ES-I3 (cell line): ENCODE measurements around the gene CLSTN3.

Source experiments
- H3K36me3 ChIP-seq: 2 replicates; pipeline ENCODE4 v1.6.1; 2013; ENCODE audit warnings: mild to moderate bottlenecking, low read length, control low read depth, moderate library complexity; ENCODE audit not compliant: insufficient read depth
- H3K4me1 ChIP-seq: 2 replicates; pipeline ENCODE4 v1.6.1; 2013; ENCODE audit warnings: mild to moderate bottlenecking, control low read depth, low read length; ENCODE audit not compliant: insufficient read depth
- H3K9ac ChIP-seq: 2 replicates; pipeline ENCODE4 v1.6.1; 2013; ENCODE audit warnings: low read depth, mild to moderate bottlenecking, low read length, moderate library complexity
- H3K9me3 ChIP-seq: 2 replicates; pipeline ENCODE4 v1.6.1; 2013; ENCODE audit warnings: mild to moderate bottlenecking, low read length, moderate library complexity; ENCODE audit not compliant: control insufficient read depth, insufficient read depth

The CLSTN3 gene

GRCh38 chr12:7112041-7112440, 18.1 kb upstream of the CLSTN3 start:
- H3K9me3 ChIP-seq: no peaks in the 10 kb centered on the region
- H3K4me1 ChIP-seq: no peaks in the 10 kb centered on the region; the same call in 1 of the 2 replicates
- peaks cover 2% of the 10 kb centered on the region; the same call in 1 of the 2 replicates for H3K36me3 ChIP-seq
- no peak overlapping the region for H3K9ac ChIP-seq

DNA sequence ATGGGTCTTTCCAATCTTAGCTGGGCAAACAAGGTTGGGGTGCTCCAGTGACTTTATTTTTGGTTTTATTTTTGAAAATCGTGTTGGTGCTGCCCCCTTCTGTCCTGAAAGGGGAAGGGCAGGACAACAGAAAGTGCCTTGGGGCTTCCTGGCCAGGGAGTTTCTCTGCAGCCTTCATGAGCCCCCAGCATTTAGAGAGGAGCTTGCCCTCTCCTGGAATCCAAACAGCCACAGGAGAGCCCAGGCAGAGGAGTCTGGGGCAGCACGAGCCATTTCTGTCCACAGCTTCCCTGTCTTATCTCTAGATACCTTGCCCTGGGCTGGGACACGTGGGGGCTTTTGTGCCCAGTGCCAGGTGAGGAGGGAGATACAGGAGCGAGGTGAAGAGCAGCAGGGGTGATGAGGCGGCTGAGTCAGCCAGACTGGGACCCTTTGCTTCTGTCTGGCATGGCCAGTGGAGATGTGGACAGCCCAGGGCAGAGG, 16.7 kb upstream of the CLSTN3 start:
- Histone ChIP-seq H3K9ac (no peak overlapping the region), H3K36me3 (peaks cover 2% of the 10 kb centered on the region; the same call in 1 of the 2 replicates), H3K9me3 (no peaks in the 10 kb centered on the region), H3K4me1 (no peaks in the 10 kb centered on the region; the same call in 1 of the 2 replicates)

GRCh38 chr12:7114008-7114407, 16.2 kb upstream of the CLSTN3 start:
- Histone ChIP-seq H3K36me3 (peaks cover 2% of the 10 kb centered on the region; the same call in 1 of the 2 replicates), H3K4me1 (no peaks in the 10 kb centered on the region; the same call in 1 of the 2 replicates), H3K9me3 (no peaks in the 10 kb centered on the region), H3K9ac (no peak overlapping the region)

GRCh38 chr12:7114851-7115250, 15.3 kb upstream of the CLSTN3 start:
- no peaks in the 10 kb centered on the region for H3K9me3 ChIP-seq
- H3K4me1 ChIP-seq: no peaks in the 10 kb centered on the region; the same call in 1 of the 2 replicates
- no peak overlapping the region for H3K9ac ChIP-seq
- peaks cover 2% of the 10 kb centered on the region; the same call in 1 of the 2 replicates for H3K36me3 ChIP-seq

- Histone ChIP-seq H3K9ac (no peak overlapping the region), H3K36me3 (peaks cover 2% of the 10 kb centered on the region; the same call in 1 of the 2 replicates), H3K9me3 (no peaks in the 10 kb centered on the region)
These were observed 14.0 kb upstream of the CLSTN3 start for GRCh38 chr12:7116196-7116595.

GRCh38 chr12:7116916-7117315, 13.3 kb upstream of the CLSTN3 start:
- H3K36me3 ChIP-seq: peaks cover 2% of the 10 kb centered on the region; the same call in 1 of the 2 replicates
- H3K9ac ChIP-seq: no peak overlapping the region
- no peaks in the 10 kb centered on the region for H3K9me3 ChIP-seq
- no peaks in the 10 kb centered on the region; the same call in 1 of the 2 replicates for H3K4me1 ChIP-seq

More at GRCh38 chr12:7116196-7116595, 14.0 kb upstream of the CLSTN3 start:
- no peaks in the 10 kb centered on the region; the same call in 1 of the 2 replicates for H3K4me1 ChIP-seq

DNA sequence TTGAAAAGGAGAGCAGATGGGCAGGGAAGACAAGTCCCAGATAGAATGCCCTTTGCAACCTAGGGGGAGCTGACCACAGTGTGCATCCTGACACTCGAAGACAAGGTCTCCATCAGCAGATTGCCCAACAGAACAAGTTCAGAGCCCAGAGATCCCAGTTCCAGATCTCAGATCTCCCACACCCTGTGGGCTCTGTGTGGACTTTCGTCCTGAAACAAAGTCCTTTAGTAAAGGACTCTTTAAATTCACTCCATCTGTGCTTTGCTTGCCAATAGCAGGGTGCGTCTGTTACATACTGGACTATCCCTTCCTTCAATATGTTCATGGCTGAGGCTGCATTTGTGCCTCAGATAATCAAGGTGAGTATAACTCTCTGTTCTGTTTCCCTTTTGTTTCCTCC, 12.5 kb upstream of the CLSTN3 start:
- Histone ChIP-seq H3K9me3 (no peaks in the 10 kb centered on the region), H3K36me3 (peaks cover 2% of the 10 kb centered on the region; the same call in 1 of the 2 replicates), H3K4me1 (no peaks in the 10 kb centered on the region; the same call in 1 of the 2 replicates), H3K9ac (no peak overlapping the region)

- H3K9ac ChIP-seq: no peak overlapping the region
- H3K9me3 ChIP-seq: no peaks in the 10 kb centered on the region
- H3K36me3 ChIP-seq: peaks cover 2% of the 10 kb centered on the region; the same call in 1 of the 2 replicates
- H3K4me1 ChIP-seq: peaks cover 5% of the 10 kb centered on the region; the same call in 1 of the 2 replicates
These were observed 11.3 kb upstream of the CLSTN3 start for GRCh38 chr12:7118881-7119280.

DNA sequence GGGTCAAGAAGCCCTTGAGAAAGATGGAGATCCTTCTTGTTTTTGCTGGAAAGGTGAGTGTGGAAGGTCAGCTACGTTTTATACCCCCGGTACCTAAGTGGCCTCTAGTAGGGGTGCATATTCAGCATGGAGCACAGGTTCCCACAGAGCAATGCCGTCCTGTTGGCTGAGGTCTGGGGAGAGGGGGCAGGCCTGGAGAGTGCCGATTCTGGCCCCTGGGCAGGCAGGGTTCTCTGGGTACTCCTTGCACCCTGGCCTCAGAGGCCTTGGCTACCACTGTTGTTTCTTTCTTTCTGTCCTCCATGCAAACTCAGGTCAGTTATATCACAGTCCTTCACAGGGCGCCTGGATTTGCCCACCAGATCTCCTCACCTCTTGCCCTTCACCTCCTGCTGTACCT, 10.0 kb upstream of the CLSTN3 start:
- Histone ChIP-seq H3K9ac (no peak overlapping the region), H3K9me3 (no peaks in the 10 kb centered on the region)

GRCh38 chr12:7121324-7121723, 8.8 kb upstream of the CLSTN3 start:
- Histone ChIP-seq H3K36me3 (no peaks in the 10 kb centered on the region), H3K4me1 (peaks cover 5% of the 10 kb centered on the region; the same call in 1 of the 2 replicates), H3K9ac (no peak overlapping the region), H3K9me3 (no peaks in the 10 kb centered on the region)

More for the DNA sequence above, 10.0 kb upstream of the CLSTN3 start:
- Histone ChIP-seq H3K4me1 (peaks cover 5% of the 10 kb centered on the region; the same call in 1 of the 2 replicates), H3K36me3 (peaks cover 2% of the 10 kb centered on the region; the same call in 1 of the 2 replicates)

DNA sequence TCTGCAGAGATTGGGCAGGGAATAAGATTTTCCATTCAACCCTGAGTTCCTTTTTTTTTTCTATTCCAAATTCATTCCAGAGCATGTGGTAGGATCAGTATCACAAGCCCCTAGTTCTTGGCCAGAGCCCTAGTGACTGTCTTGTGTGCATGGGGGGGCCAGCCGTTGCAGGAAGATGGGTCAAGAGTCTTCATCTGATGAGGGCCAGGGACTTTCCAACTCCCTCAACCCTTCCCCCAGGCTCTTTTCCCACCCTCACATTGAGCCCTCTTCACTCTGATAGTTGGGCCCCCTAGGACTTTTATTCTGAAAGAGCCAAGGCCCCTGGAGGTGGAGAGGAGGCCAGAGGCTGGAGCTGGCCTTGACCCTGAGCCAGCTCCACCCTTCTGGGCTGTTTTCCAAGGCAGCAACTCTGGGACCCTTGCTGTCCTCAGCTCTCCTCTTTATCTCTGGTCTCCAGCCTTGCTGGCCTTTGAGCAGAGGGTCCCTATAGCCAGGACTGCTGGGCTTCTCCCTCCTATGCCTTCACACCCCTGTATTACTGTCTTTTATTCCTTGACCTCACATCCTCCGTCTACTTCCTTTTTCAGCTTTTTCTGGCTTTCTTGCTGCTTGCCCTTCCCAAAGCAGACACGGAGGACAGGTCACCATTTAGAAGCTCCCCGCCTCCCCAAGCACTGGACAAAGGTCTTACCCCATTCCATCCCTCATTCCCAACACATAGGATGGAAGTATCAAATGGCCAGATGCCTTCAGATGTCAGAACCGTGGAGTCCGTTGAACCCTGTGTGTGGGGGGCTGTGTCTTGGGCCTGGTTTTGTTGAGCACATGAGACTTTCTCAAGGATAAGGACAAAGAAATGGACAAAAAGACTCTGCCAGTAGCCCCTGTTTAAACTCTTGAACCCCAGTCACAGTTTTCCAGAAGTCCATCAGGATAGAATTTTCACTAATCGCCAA, 7.1 kb upstream of the CLSTN3 start:
- H3K4me1 ChIP-seq: peaks cover 9% of the 10 kb centered on the region; the same call in 1 of the 2 replicates
- H3K36me3 ChIP-seq: no peaks in the 10 kb centered on the region
- H3K9ac ChIP-seq: no peak overlapping the region
- H3K9me3 ChIP-seq: no peaks in the 10 kb centered on the region

GRCh38 chr12:7123806-7124522, 6.2 kb upstream of the CLSTN3 start:
- peaks cover 17% of the 10 kb centered on the region for H3K4me1 ChIP-seq
- H3K9me3 ChIP-seq: no peaks in the 10 kb centered on the region
- H3K9ac ChIP-seq: no peak overlapping the region
- H3K36me3 ChIP-seq: no peaks in the 10 kb centered on the region

GRCh38 chr12:7125632-7126227, 4.4 kb upstream of the CLSTN3 start:
- Histone ChIP-seq H3K9me3 (no peaks in the 10 kb centered on the region), H3K36me3 (no peaks in the 10 kb centered on the region), H3K9ac (no peak overlapping the region), H3K4me1 (peaks cover 20% of the 10 kb centered on the region)
